Gastroesophageal sphincter (tissue), 4 donors: ENCODE measurements around the gene SPTB. TPM values are rescaled to one million over a fixed set of nuclear protein-coding genes. Genes with fewer than 3 reads are reported as not detected.

ENCODE experiments used
- ATAC-seq: fragments of 150-250 bp; one replicate; pipeline ENCODE4 v1.9.1; 2016; ENCODE audit warnings: mild to moderate bottlenecking, moderate library complexity
- H3K27ac ChIP-seq, 4 donors: fragments of 200-600 bp; sonication (generic) in 3 of 4; 1 replicate in 3 of 4; 2 replicates in 1 of 4; pipeline ENCODE4 v1.5.1; 2016 to 2019
- H3K27me3 ChIP-seq: fragments of 200-600 bp; sonication (generic); one replicate; pipeline ENCODE4 v1.5.1; 2019
- H3K36me3 ChIP-seq, 2 donors: fragments of 200-600 bp; sonication (generic); one replicate each; pipeline ENCODE4 v1.5.1; 2019; ENCODE audit warnings: control low read depth in 1 of 2
- H3K4me1 ChIP-seq, 3 donors: fragments of 200-600 bp; sonication (generic); 1 replicate in 2 of 3; 2 replicates in 1 of 3; pipeline ENCODE4 v1.5.1; 2016 to 2019; ENCODE audit warnings: control low read depth in 2 of 3
- H3K4me3 ChIP-seq, 2 donors: fragments of 200-600 bp; sonication (generic); one replicate each; pipeline ENCODE4 v1.5.1; 2019; ENCODE audit warnings: mild to moderate bottlenecking in 1 of 2, moderate library complexity in 1 of 2
- H3K9me3 ChIP-seq, 3 donors: fragments of 200-600 bp; sonication (generic); one replicate each; pipeline ENCODE4 v1.5.1; 2017 to 2019; ENCODE audit warnings: control low read depth in 2 of 3
- CTCF ChIP-seq, 4 experiments: fragments of 200-600 bp in 2 of 4; fragments of 450-650 bp in 2 of 4; sonication (generic) in 1 of 4; IDR thresholded peaks; one replicate each; pipeline ENCODE4 v1.5.1; 2017 to 2019; ENCODE audit warnings: antibody characterized with exemption in 4 of 4, mild to moderate bottlenecking in 2 of 4, moderate library complexity in 2 of 4
- EP300 ChIP-seq: sonication (generic); formaldehyde crosslinking; IDR thresholded peaks from one replicate; pipeline ENCODE4 v1.6.1; 2017; ENCODE audit warnings: antibody characterized with exemption, mild to moderate bottlenecking
- POLR2A ChIP-seq, 2 donors: fragments of 450-650 bp; IDR thresholded peaks; one replicate each; pipeline ENCODE4 v1.6.1; 2017; ENCODE audit warnings: antibody characterized with exemption in 2 of 2, mild to moderate bottlenecking in 2 of 2, moderate library complexity in 1 of 2
- POLR2AphosphoS5 ChIP-seq: sonication (generic); formaldehyde crosslinking; IDR thresholded peaks from one replicate; pipeline ENCODE4 v1.6.1; 2017; ENCODE audit warnings: antibody characterized with exemption
- WGBS, 2 donors: methylation state at CpG; one replicate each; pipeline ENCODE4 v1.1.5; 2018; ENCODE audit warnings: low coverage in 1 of 2; 5-methylcytosine and 5-hydroxymethylcytosine counted together
- total RNA-seq, 4 donors: library from RNA; depleted of rRNA; stranded (reverse); fragments of >200 nt; gene quantifications; one replicate each; pipeline ENCODE4 v1.1.0, GENCODE V29; 2016

Gene SPTB
- total RNA-seq, 4 donors from 2014 or later = 0.62 to 3.1 (median 1.0) TPM

GRCh38 chr14:64796369-64796768 lies 83.3 kb downstream of the SPTB start:
- WGBS, 2 donors = 88 to 100% methylated on average over 1 to 5 of the region's 11 CpGs
- H3K9me3 ChIP-seq = no peaks in the 10 kb centered on the region
- no peak overlapping the region for H3K4me3 ChIP-seq
- H3K27me3 ChIP-seq = no peaks in the 10 kb centered on the region
- ATAC-seq = no peak
- no peak overlapping the region for H3K27ac ChIP-seq
- TF ChIP-seq POLR2AphosphoS5 = no peak
- TF ChIP-seq POLR2A (IDR thresholded peaks at IDR 0.05) = no peak
- TF ChIP-seq CTCF (IDR thresholded peaks at IDR 0.05) = no peak
- no peak for TF ChIP-seq EP300
- H3K4me1 ChIP-seq = no peaks in the 10 kb centered on the region
- no peaks in the 10 kb centered on the region for H3K36me3 ChIP-seq

- WGBS, 2 donors = 70 to 77% methylated on average over 3 of the region's 3 CpGs
- Histone ChIP-seq H3K27ac (no peak overlapping the region), H3K4me3 (no peak overlapping the region), H3K36me3 (no peaks in the 10 kb centered on the region), H3K4me1 (no peaks in the 10 kb centered on the region), H3K27me3 (no peaks in the 10 kb centered on the region), H3K9me3 (no peaks in the 10 kb centered on the region)
- no peak for ATAC-seq
- no peak for TF ChIP-seq CTCF (IDR thresholded peaks at IDR 0.05)
- no peak for TF ChIP-seq POLR2AphosphoS5
- TF ChIP-seq POLR2A (IDR thresholded peaks at IDR 0.05) = no peak
- TF ChIP-seq EP300 = no peak
These were observed 83.8 kb downstream of the SPTB start for GRCh38 chr14:64795921-64796320.

- no peak overlapping the region for H3K4me3 ChIP-seq
- no peak for ATAC-seq
- no peaks in the 10 kb centered on the region for H3K4me1 ChIP-seq
- H3K9me3 ChIP-seq = no peaks in the 10 kb centered on the region
- no peaks in the 10 kb centered on the region for H3K36me3 ChIP-seq
- TF ChIP-seq POLR2A (IDR thresholded peaks at IDR 0.05) (no peak), POLR2AphosphoS5 (no peak), CTCF (IDR thresholded peaks at IDR 0.05) (no peak), EP300 (no peak)
- no peaks in the 10 kb centered on the region for H3K27me3 ChIP-seq
- no peak overlapping the region for H3K27ac ChIP-seq
- 96% methylated on average over 4 of the region's 16 CpGs; no CpG with 5 or more reads in 1 of the 2 donors for WGBS, 2 donors
These were observed 84.5 kb downstream of the SPTB start for GRCh38 chr14:64795211-64795610.

GRCh38 chr14:64792871-64793560 lies 86.7 kb downstream of the SPTB start:
- H3K4me3 ChIP-seq = no peak overlapping the region
- TF ChIP-seq EP300 (no peak), POLR2A (IDR thresholded peaks at IDR 0.05) (no peak), CTCF (IDR thresholded peaks at IDR 0.05) (no peak), POLR2AphosphoS5 (no peak)
- no peaks in the 10 kb centered on the region for H3K27me3 ChIP-seq
- ATAC-seq = no peak
- no peak overlapping the region for H3K27ac ChIP-seq
- no peaks in the 10 kb centered on the region for H3K4me1 ChIP-seq
- no peaks in the 10 kb centered on the region for H3K9me3 ChIP-seq
- no peaks in the 10 kb centered on the region for H3K36me3 ChIP-seq
- WGBS, 2 donors = 91 to 95% methylated on average over 3 to 20 of the region's 26 CpGs

- H3K9me3 ChIP-seq = no peaks in the 10 kb centered on the region
- no peak for ATAC-seq
- no peaks in the 10 kb centered on the region for H3K27me3 ChIP-seq
- no peak overlapping the region for H3K27ac ChIP-seq
- H3K4me3 ChIP-seq = no peak overlapping the region
- no peaks in the 10 kb centered on the region for H3K36me3 ChIP-seq
- no peak for TF ChIP-seq POLR2AphosphoS5
- no peak for TF ChIP-seq CTCF (IDR thresholded peaks at IDR 0.05)
- TF ChIP-seq POLR2A (IDR thresholded peaks at IDR 0.05) = no peak
- no peak for TF ChIP-seq EP300
- H3K4me1 ChIP-seq = no peaks in the 10 kb centered on the region
- WGBS, 2 donors = 100% methylated on average over 1 of the region's 4 CpGs; no CpG with 5 or more reads in 1 of the 2 donors
These were observed 87.5 kb downstream of the SPTB start for GRCh38 chr14:64792231-64792630.
